CD4-positive, alpha-beta memory T cell (primary cell): ENCODE measurements around the gene DNAH1. TPM values are rescaled to one million over a fixed set of nuclear protein-coding genes. Genes with fewer than 3 reads are reported as not detected.
"Not testable (repeated sequence)": the region's sequence is repeated elsewhere in the genome, so short reads cannot be mapped to it uniquely, and the experiment has no call there.

Source experiments
- CTCF ChIA-PET: fragments of 350-600 bp; sonication (Branson Sonifier 250); formaldehyde crosslinking; loops from one replicate; lab custom pipeline; 2021; ENCODE audit warnings: inconsistent platforms; ENCODE audit not compliant: partially characterized antibody; lab: Charles Lee
- POLR2A ChIA-PET: fragments of 350-600 bp; sonication (Branson Sonifier 250); formaldehyde crosslinking; loops from one replicate; lab custom pipeline; 2021; ENCODE audit not compliant: partially characterized antibody; lab: Charles Lee
- DNase-seq, 5 donors: peaks; one replicate each; pipeline versions ENCODE4 v3.0.0 to v3.0.0-alpha.2; 2020 to 2022; ENCODE audit warnings: mixed read lengths in 1 of 5
- H3K27ac ChIP-seq: one replicate; pipeline ENCODE4 v1.7.0; 2013; ENCODE audit warnings: low read depth, low read length
- H3K27me3 ChIP-seq: 2 replicates; pipeline ENCODE4 v1.7.0; 2013; ENCODE audit warnings: mild to moderate bottlenecking, low read length, moderate library complexity; ENCODE audit not compliant: insufficient read depth
- H3K36me3 ChIP-seq: 2 replicates; pipeline ENCODE4 v1.7.0; 2013; ENCODE audit warnings: mild to moderate bottlenecking, low read length, moderate library complexity; ENCODE audit not compliant: insufficient read depth
- H3K4me1 ChIP-seq: 2 replicates; pipeline ENCODE4 v1.7.0; 2013; ENCODE audit warnings: mild to moderate bottlenecking, low read length, moderate library complexity; ENCODE audit not compliant: insufficient read depth
- H3K4me3 ChIP-seq, 2 donors: one replicate each; pipeline ENCODE4 v1.7.0; 2013; ENCODE audit warnings: low read length in 2 of 2, mild to moderate bottlenecking in 1 of 2
- H3K9me3 ChIP-seq, 2 donors: one replicate each; pipeline ENCODE4 v1.7.0; 2013; ENCODE audit warnings: low read length in 2 of 2, control low read depth in 1 of 2; ENCODE audit not compliant: control insufficient read depth in 1 of 2
- H3K27ac Mint-ChIP-seq, 7 donors: one replicate each; pipeline ENCODE4 v1.8.0; 2020 to 2021; ENCODE audit warnings: mixed read lengths in 7 of 7, mild to moderate bottlenecking in 6 of 7, inconsistent platforms in 3 of 7, moderate library complexity in 3 of 7
- H3K27me3 Mint-ChIP-seq, 2 donors: one replicate each; pipeline ENCODE4 v1.8.0; 2020 to 2021; ENCODE audit warnings: mixed read lengths in 2 of 2
- H3K36me3 Mint-ChIP-seq, 2 donors: one replicate each; pipeline ENCODE4 v1.8.0; 2020 to 2021; ENCODE audit warnings: mixed read lengths in 2 of 2, inconsistent platforms in 1 of 2, mild to moderate bottlenecking in 1 of 2
- H3K4me1 Mint-ChIP-seq, 4 donors: one replicate each; pipeline ENCODE4 v1.8.0; 2020 to 2021; ENCODE audit warnings: mixed read lengths in 4 of 4, mild to moderate bottlenecking in 1 of 4
- H3K4me3 Mint-ChIP-seq, 8 donors: one replicate each; pipeline ENCODE4 v1.8.0; 2020 to 2021; ENCODE audit warnings: mixed read lengths in 8 of 8, mild to moderate bottlenecking in 7 of 8, moderate library complexity in 6 of 8, inconsistent platforms in 3 of 8
- H3K9me3 Mint-ChIP-seq, 8 donors: one replicate each; pipeline ENCODE4 v1.8.0; 2020 to 2021; ENCODE audit warnings: mixed read lengths in 8 of 8, mild to moderate bottlenecking in 5 of 8, inconsistent platforms in 3 of 8, moderate library complexity in 1 of 8
- intact Hi-C: fragments of 100-400 bp; cut with micrococcal nuclease; formaldehyde crosslinking; loops from one replicate; pipeline ENCODE4 v1.15.1; 2023
- polyA plus RNA-seq, 2 donors: library from polyadenylated mRNA; unstranded; fragments of 300-500 nt; fragmentation: Illumina TruSeq; gene quantifications; one replicate each; pipeline ENCODE4 v1.2.3, GENCODE V29; 2021
- total RNA-seq, 2 experiments: library from RNA; stranded (reverse); gene quantifications; one replicate each; pipeline ENCODE4 v1.2.3, GENCODE V29; 2021

Gene DNAH1
- total and polyA plus RNA-seq, 4 experiments from 2014 or later: 0.02 to 49.8 (median 23.1) TPM

DNA sequence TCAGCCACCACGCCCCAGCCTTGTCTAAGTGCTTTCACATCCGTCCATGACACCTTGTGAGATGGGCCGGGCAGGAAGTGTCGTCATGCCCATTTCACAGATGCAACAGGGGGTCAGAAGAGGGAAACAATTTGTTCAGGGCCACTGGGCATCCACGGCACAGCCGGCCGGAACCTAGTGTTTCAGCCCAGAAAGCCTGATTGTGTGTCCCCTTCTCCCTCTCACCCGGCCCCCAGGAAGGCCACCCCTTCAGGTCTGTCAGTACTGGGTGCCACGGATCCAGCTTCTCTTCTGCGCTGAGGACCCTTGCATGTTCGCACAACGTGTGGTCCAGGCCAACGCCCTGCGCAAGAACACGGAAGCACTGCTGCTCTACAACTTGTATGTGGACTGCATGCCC lies 15.8 kb downstream of the DNAH1 start:
- peaks cover 0 to 4% (median 3%) of the 10 kb centered on the region in 4 donors for H3K4me1 Mint-ChIP-seq
- H3K4me3 Mint-ChIP-seq: no peak overlapping the region
- H3K27ac ChIP-seq: no peak overlapping the region
- H3K4me1 ChIP-seq: no peaks in the 10 kb centered on the region
- H3K27me3 ChIP-seq: no peaks in the 10 kb centered on the region
- no peaks in the 10 kb centered on the region for H3K9me3 ChIP-seq
- H3K36me3 Mint-ChIP-seq: peaks cover 2 to 27% of the 10 kb centered on the region in 2 donors
- H3K27me3 Mint-ChIP-seq: no peaks in the 10 kb centered on the region
- no peaks in the 10 kb centered on the region for H3K36me3 ChIP-seq
- ChIA-PET POLR2A (interaction anchor here (1.0 kb wide), 1 partner anchor 113 kb away, joined by 3 read pairs; no protein-coding TSS in a partner anchor), CTCF (interaction anchor here (1.2 to 11.5 kb wide), 4 partner anchors 16 to 120 kb away, joined by 3 to 283 read pairs (median 4); partner anchors contain the start of gene TWF2)
- intact Hi-C loops: no loop called here
- no peaks in the 10 kb centered on the region for H3K9me3 Mint-ChIP-seq
- no peak overlapping the region for H3K4me3 ChIP-seq
- no peak overlapping the region for H3K27ac Mint-ChIP-seq
- no peak for DNase-seq

DNA sequence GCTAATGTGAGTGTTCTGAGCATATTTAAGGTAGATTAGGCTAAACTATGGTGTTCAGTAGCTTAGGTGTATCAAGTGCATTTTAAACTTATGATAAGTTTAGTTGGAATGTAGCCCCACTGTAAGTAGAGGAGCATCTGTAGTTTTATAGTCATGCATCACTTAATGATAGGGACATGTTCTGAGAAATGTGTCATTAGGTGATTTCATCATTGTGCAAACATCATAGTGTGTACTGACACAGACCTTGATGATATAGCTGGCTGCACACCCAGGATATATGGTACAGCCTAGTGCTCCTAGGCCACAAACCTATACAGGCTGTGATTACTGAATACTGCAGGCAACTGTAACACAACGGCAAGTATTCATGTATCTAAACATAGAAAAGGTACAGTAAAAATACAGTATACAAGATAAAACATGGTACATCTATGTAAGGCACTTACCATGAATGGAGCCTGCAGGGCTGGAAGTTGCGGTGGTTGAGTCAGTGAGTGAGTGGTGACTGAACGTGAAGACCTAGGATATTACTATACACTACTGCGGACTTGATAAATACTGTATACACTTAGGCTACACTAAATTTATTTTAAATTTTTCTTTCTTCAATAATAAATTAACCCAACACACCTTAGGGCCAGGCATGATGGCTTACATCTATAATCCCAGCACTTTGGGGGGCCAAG lies 17.9 kb downstream of the DNAH1 start:
- Mint-ChIP-seq H3K27me3 (no peaks in the 10 kb centered on the region), H3K9me3 (no peaks in the 10 kb centered on the region), H3K4me3 (no peak overlapping the region), H3K4me1 (peaks cover 0 to 4% (median 3%) of the 10 kb centered on the region in 4 donors), H3K27ac (no peak overlapping the region), H3K36me3 (peaks cover 3 to 32% of the 10 kb centered on the region in 2 donors)
- Histone ChIP-seq H3K27me3 (no peaks in the 10 kb centered on the region), H3K4me3 (no peak overlapping the region), H3K36me3 (peaks cover 4% of the 10 kb centered on the region), H3K27ac (no peak overlapping the region), H3K9me3 (no peaks in the 10 kb centered on the region), H3K4me1 (no peaks in the 10 kb centered on the region)
- intact Hi-C loops: no loop called here
- ChIA-PET CTCF (interaction anchor here (0.9 to 11.5 kb wide), 3 partner anchors 100 to 113 kb away, joined by 3 to 283 read pairs (median 9); partner anchors contain the start of gene TWF2), POLR2A (interaction anchor here (0.9 to 1.2 kb wide), 2 partner anchors 47 to 113 kb away, joined by 3 read pairs; partner anchors contain the start of gene GLYCTK)
- no peak for DNase-seq

DNA sequence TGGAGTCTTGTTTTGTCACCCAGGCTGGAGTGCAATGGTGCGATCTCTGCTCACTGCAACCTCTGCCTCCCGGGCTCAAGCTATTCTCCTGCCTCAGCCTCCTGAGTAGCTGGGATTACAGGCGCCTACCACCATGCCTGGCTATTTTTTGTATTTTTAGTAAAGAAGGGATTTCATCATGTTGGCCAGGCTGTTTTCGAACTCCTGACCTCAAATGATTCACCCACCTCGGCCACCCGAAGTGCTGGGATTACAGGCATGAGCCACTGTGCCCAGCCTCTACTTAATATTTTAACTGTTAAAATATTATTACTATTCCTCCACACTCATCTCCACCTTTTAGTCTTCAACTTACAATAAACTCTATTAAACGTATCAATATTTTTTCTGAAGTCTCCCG lies 22.0 kb downstream of the DNAH1 start:
- not testable (repeated sequence) for H3K27ac ChIP-seq
- POLR2A ChIA-PET: interaction anchor here (1.3 to 2.5 kb wide), 3 partner anchors 50 to 121 kb away, joined by 3 to 13 read pairs (median 7); partner anchors contain the start of genes GLYCTK and TWF2

DNA sequence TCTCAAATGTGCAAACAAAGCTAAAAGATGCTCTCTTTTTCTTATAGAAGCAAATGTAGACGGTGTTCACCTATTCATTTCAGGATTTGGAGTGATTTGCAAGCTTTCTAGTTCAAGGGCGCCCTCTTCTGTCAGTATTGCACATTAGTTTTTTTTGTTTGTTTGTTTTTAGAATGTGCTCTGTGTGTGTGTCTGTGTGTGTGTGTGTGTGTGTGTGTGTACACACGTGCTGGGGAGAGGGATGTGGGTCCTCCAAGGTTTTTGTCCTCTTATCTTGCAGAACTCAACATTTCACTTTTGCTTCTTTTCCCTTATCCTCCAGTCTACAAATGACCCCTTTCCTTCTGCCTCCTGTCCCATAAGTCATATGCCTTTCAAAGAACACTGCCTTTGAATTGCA lies 23.5 kb downstream of the DNAH1 start:
- H3K9me3 ChIP-seq: no peaks in the 10 kb centered on the region
- Mint-ChIP-seq H3K27ac (peak overlapping the region in 6 of 7 donors; percentile 12 to 88 (median 52)), H3K4me3 (no peak overlapping the region), H3K9me3 (no peaks in the 10 kb centered on the region), H3K36me3 (peaks cover 22 to 27% of the 10 kb centered on the region in 2 donors), H3K27me3 (no peaks in the 10 kb centered on the region), H3K4me1 (peaks cover 7 to 10% (median 8%) of the 10 kb centered on the region in 4 donors)
- peak; percentile 64 to 82 (median 79) for DNase-seq
- ChIA-PET CTCF (interaction anchor here (0.6 to 11.5 kb wide), 43 partner anchors 9 to 386 kb away, joined by 3 to 283 read pairs (median 6); partner anchors contain the start of genes DNAH1, GLYCTK, POC1A and TLR9), POLR2A (interaction anchor here (0.7 to 2.6 kb wide), 15 partner anchors 47 to 123 kb away, joined by 3 to 19 read pairs (median 3); partner anchors contain the start of genes GLYCTK, PPM1M, TWF2 and WDR82)
- H3K4me1 ChIP-seq: no peaks in the 10 kb centered on the region
- intact Hi-C loops: loop anchor here (1.0 to 5.0 kb wide), 8 partner anchors 48 to 337 kb away; partner anchors contain the start of genes TWF2 and WDR82
- H3K27ac ChIP-seq: no peak overlapping the region
- peaks cover 9% of the 10 kb centered on the region for H3K36me3 ChIP-seq
- H3K27me3 ChIP-seq: no peaks in the 10 kb centered on the region
- no peak overlapping the region for H3K4me3 ChIP-seq

More for the DNA sequence above, 22.0 kb downstream of the DNAH1 start:
- peaks cover 21 to 34% of the 10 kb centered on the region in 2 donors for H3K36me3 Mint-ChIP-seq
- H3K27ac Mint-ChIP-seq: peak overlapping the region in 1 of 7 donors; percentile 27
- H3K9me3 Mint-ChIP-seq, H3K27me3 Mint-ChIP-seq, H3K4me3 ChIP-seq, H3K4me3 Mint-ChIP-seq, H3K9me3 ChIP-seq, H3K4me1 Mint-ChIP-seq, H3K36me3 ChIP-seq, H3K27me3 ChIP-seq, DNase-seq, H3K4me1 ChIP-seq: not testable (repeated sequence)
- CTCF ChIA-PET: interaction anchor here (1.2 to 11.5 kb wide), 18 partner anchors 11 to 336 kb away, joined by 3 to 283 read pairs (median 12); partner anchors contain the start of genes DNAH1, POC1A, TLR9 and TWF2
- intact Hi-C loops: loop anchor here (2.0 to 5.0 kb wide), 3 partner anchors 61 to 336 kb away; partner anchors contain the start of genes TWF2 and WDR82

DNA sequence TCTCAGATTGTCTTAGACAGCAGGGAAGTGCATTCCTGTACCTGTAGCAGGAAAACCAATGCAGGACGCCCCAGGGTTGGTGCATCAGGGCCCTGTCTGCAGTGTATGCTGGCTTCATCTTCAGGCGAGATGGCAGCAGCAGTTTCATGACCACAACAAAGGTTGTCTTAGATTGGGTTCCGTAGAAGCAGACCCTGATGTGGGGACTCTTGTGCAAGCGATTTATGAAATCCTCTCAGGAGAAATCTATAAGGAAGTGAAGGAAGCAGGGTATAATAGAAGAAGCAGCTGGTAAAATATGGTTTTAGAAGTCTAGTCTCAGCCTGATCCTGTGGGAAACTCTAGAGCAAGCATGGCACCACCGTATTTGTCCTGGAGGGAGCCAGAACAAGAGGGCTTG lies 25.0 kb downstream of the DNAH1 start:
- Histone ChIP-seq H3K4me3 (no peak overlapping the region), H3K36me3 (peaks cover 19% of the 10 kb centered on the region), H3K4me1 (no peaks in the 10 kb centered on the region), H3K27me3 (no peaks in the 10 kb centered on the region), H3K27ac (no peak overlapping the region), H3K9me3 (no peaks in the 10 kb centered on the region)
- H3K9me3 Mint-ChIP-seq: no peaks in the 10 kb centered on the region
- POLR2A ChIA-PET: interaction anchor here (0.6 to 2.6 kb wide), 2 partner anchors 10 to 110 kb away, joined by 4 to 19 read pairs; no protein-coding TSS in a partner anchor
- intact Hi-C loops: no loop called here
- no peaks in the 10 kb centered on the region for H3K27me3 Mint-ChIP-seq
- no peak for DNase-seq
- no peak overlapping the region for H3K27ac Mint-ChIP-seq
- peaks cover 24 to 29% of the 10 kb centered on the region in 2 donors for H3K36me3 Mint-ChIP-seq
- CTCF ChIA-PET: interaction anchor here (0.6 to 11.5 kb wide), 5 partner anchors 12 to 183 kb away, joined by 3 to 283 read pairs (median 21); partner anchors contain the start of genes GLYCTK, TLR9 and TWF2
- H3K4me1 Mint-ChIP-seq: peaks cover 7 to 10% (median 8%) of the 10 kb centered on the region in 4 donors
- no peak overlapping the region for H3K4me3 Mint-ChIP-seq

DNA sequence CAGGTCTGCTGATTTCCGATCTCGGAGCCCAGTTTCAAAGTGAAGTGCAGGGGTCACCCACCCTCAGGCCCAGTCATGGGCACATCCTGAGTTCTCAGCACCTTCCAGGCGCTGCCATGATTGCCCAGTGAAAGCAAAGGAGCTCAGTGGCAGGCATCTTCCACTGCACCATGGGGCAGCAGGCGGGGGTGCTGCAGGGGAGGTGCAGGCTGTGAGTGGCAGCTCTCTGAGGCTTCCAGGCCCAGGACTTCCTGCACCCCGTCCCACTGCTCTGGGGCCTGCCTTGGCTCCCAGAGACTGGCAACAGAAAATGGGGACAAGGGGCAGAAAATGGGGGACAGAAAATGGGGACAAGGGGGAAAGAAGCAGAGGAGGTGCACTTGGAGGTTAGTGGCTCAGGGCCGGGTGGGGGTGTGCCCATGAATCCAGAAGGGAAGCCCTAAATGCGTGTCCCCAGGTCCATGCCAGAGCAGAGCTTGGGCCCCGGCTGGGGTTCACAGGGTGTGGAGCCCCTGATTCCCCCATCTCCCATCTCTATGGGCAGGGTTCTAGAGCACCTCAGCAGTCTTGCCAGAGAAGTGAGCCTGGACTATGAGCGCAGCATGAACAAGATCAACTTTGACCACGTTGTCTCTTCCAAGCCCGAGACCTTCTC lies 28.0 kb downstream of the DNAH1 start:
- H3K36me3 Mint-ChIP-seq: peaks cover 40% of the 10 kb centered on the region in 2 donors
- CTCF ChIA-PET: interaction anchor here (1.3 to 6.8 kb wide), 2 partner anchors 113 to 122 kb away, joined by 6 to 247 read pairs; partner anchors contain the start of gene TLR9
- intact Hi-C loops: no loop called here

More for the DNA sequence above, 28.0 kb downstream of the DNAH1 start:
- POLR2A ChIA-PET: no interaction called here
- Mint-ChIP-seq H3K4me3 (no peak overlapping the region), H3K4me1 (peaks cover 3 to 9% (median 7%) of the 10 kb centered on the region in 4 donors), H3K27ac (no peak overlapping the region), H3K27me3 (no peaks in the 10 kb centered on the region), H3K9me3 (no peaks in the 10 kb centered on the region)
- no peaks in the 10 kb centered on the region for H3K9me3 ChIP-seq
- H3K4me1 ChIP-seq: no peaks in the 10 kb centered on the region
- no peaks in the 10 kb centered on the region for H3K27me3 ChIP-seq
- peaks cover 20% of the 10 kb centered on the region for H3K36me3 ChIP-seq
- no peak overlapping the region for H3K4me3 ChIP-seq
- DNase-seq: no peak
- H3K27ac ChIP-seq: no peak overlapping the region
